Panc1 (cell line): Measurements from ENCODE around the gene NPTX1. TPM values are rescaled to one million over a fixed set of nuclear protein-coding genes. Genes with fewer than 3 reads are reported as not detected.

ENCODE experiments used
- ATAC-seq: fragments of 200-7000 bp; cut with Tn5 transposase; 2 replicates; pipeline ENCODE4 v1.9.1; 2020; ENCODE audit warnings: mild to moderate bottlenecking, moderate library complexity
- BruUV-seq: library from RNA; stranded (reverse); fragments of 400-500 nt; replicated peaks from 2 replicates; lab custom pipeline; 2021; lab: Mats Ljungman, UMichigan
- CTCF ChIA-PET: fragments of 300-600 bp; sonication (Branson Sonifier 250); formaldehyde crosslinking; loops from one replicate; lab custom pipeline; 2022; ENCODE audit warnings: antibody characterized with exemption; lab: Charles Lee
- POLR2A ChIA-PET: fragments of 300-600 bp; sonication (Branson Sonifier 250); formaldehyde crosslinking; loops from one replicate; lab custom pipeline; 2022; ENCODE audit warnings: antibody characterized with exemption; lab: Charles Lee
- DNase-seq: peaks from one replicate; pipeline ENCODE4 v3.0.0-alpha.2; 2010; ENCODE audit warnings: low read depth, low spot score
- H3K27ac ChIP-seq: 2 replicates; pipeline ENCODE4 v1.5.1; 2011; ENCODE audit warnings: mild to moderate bottlenecking, low read length, inconsistent platforms
- H3K27me3 ChIP-seq: fragments of 200-500 bp; sonication (Bioruptor generic); 2 replicates; pipeline ENCODE4 v1.6.0; 2014; ENCODE audit warnings: low read length, inconsistent platforms; ENCODE audit not compliant: control insufficient read depth, insufficient read depth
- H3K36me3 ChIP-seq: fragments of 200-500 bp; sonication (Bioruptor generic); 2 replicates; pipeline ENCODE4 v1.5.1; 2014; ENCODE audit warnings: inconsistent platforms, mild to moderate bottlenecking, low read length, moderate library complexity; ENCODE audit not compliant: control insufficient read depth, insufficient read depth
- H3K4me1 ChIP-seq: 2 replicates; pipeline ENCODE4 v1.5.1; 2011; ENCODE audit warnings: inconsistent platforms, mild to moderate bottlenecking, low read length, moderate library complexity; ENCODE audit not compliant: control insufficient read depth, insufficient read depth
- H3K4me3 ChIP-seq, 2 experiments: 2 replicates each; pipeline ENCODE4 v1.5.1; 2011 to 2012; ENCODE audit warnings: low read depth in 2 of 2, low read length in 2 of 2, mild to moderate bottlenecking in 2 of 2, inconsistent platforms in 1 of 2, moderate library complexity in 1 of 2
- H3K9me3 ChIP-seq: fragments of 200-500 bp; sonication (Bioruptor generic); 2 replicates; pipeline ENCODE4 v1.5.1; 2014; ENCODE audit warnings: low read depth, mild to moderate bottlenecking, inconsistent platforms, low read length, moderate library complexity; ENCODE audit not compliant: control insufficient read depth, insufficient read depth
- POLR2AphosphoS5 ChIP-seq: IDR thresholded peaks from 2 replicates; pipeline ENCODE4 v1.6.1; 2012; ENCODE audit warnings: mild to moderate bottlenecking, low read depth, low read length, moderate library complexity
- SIN3A ChIP-seq: IDR thresholded peaks from 2 replicates; pipeline ENCODE4 v1.6.1; 2012; ENCODE audit warnings: low read depth, mild to moderate bottlenecking, low read length, moderate library complexity, borderline replicate concordance; ENCODE audit not compliant: insufficient read depth
- TCF7L2 ChIP-seq: IDR thresholded peaks from 2 replicates; pipeline ENCODE4 v1.6.1; 2011; ENCODE audit warnings: mild to moderate bottlenecking, low read depth, low read length, inconsistent platforms
- in situ Hi-C: cut with HindIII; loops from 2 replicates; pipeline ENCODE4 v1.10.0; 2016; ENCODE audit warnings: low sequenced_read_pairs, low pct_unique_long_range_greater_than_20kb
- intact Hi-C: fragments of 100-400 bp; cut with micrococcal nuclease; formaldehyde crosslinking; loops from one replicate; pipeline ENCODE4 v1.10.0; 2022; ENCODE audit not compliant: unreplicated experiment
- total RNA-seq: library from RNA; stranded (reverse); gene quantifications from one replicate; pipeline ENCODE4 v1.2.1, GENCODE V29; 2021; ENCODE audit not compliant: unreplicated experiment
- TF ChIP-seq, protein P1 (sequence below), 2 experiments: IDR thresholded peaks; 2 replicates each; pipeline ENCODE4 v1.6.1; 2011 to 2012; ENCODE audit warnings: low read depth in 2 of 2, control low read depth in 1 of 2, low read length in 1 of 2, mild to moderate bottlenecking in 1 of 2, moderate library complexity in 1 of 2; ENCODE audit not compliant: insufficient read depth in 1 of 2
- TF ChIP-seq, protein P2 (sequence below): fragments of 450-650 bp; IDR thresholded peaks from 2 replicates; pipeline ENCODE4 v1.5.1; 2017; ENCODE audit warnings: mild to moderate bottlenecking

The NPTX1 gene
- total RNA-seq, 1 experiment from 2014 or later, result 1.1 TPM

DNA sequence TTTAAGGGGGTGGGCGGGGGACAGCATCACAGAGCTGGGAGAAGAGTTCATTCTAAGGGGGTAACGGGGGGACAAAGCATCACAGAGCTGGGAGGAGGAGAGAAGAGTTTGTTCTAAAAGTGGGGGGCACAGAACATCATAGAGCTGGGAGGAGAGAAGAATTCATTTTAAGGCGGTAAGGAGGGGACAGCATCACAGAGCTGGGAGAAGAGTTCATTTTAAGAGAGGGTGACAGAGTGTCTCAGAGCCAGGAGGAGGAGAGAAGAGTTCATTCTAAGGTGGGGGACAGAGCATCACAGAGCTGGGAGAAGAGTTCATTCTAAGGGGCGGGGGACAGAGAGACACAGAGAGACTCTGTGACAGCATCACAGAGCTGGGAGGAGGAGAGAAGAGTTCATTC, 33.6 kb downstream of the NPTX1 start:
- Histone ChIP-seq H3K27ac (no peak overlapping the region), H3K9me3 (no peaks in the 10 kb centered on the region), H3K27me3 (no peaks in the 10 kb centered on the region), H3K4me3 (no peak overlapping the region), H3K36me3 (no peaks in the 10 kb centered on the region), H3K4me1 (no peaks in the 10 kb centered on the region)
- no peak for ATAC-seq
- TF ChIP-seq SIN3A (no peak), TCF7L2 (no peak)
- TF ChIP-seq, protein P1, sequence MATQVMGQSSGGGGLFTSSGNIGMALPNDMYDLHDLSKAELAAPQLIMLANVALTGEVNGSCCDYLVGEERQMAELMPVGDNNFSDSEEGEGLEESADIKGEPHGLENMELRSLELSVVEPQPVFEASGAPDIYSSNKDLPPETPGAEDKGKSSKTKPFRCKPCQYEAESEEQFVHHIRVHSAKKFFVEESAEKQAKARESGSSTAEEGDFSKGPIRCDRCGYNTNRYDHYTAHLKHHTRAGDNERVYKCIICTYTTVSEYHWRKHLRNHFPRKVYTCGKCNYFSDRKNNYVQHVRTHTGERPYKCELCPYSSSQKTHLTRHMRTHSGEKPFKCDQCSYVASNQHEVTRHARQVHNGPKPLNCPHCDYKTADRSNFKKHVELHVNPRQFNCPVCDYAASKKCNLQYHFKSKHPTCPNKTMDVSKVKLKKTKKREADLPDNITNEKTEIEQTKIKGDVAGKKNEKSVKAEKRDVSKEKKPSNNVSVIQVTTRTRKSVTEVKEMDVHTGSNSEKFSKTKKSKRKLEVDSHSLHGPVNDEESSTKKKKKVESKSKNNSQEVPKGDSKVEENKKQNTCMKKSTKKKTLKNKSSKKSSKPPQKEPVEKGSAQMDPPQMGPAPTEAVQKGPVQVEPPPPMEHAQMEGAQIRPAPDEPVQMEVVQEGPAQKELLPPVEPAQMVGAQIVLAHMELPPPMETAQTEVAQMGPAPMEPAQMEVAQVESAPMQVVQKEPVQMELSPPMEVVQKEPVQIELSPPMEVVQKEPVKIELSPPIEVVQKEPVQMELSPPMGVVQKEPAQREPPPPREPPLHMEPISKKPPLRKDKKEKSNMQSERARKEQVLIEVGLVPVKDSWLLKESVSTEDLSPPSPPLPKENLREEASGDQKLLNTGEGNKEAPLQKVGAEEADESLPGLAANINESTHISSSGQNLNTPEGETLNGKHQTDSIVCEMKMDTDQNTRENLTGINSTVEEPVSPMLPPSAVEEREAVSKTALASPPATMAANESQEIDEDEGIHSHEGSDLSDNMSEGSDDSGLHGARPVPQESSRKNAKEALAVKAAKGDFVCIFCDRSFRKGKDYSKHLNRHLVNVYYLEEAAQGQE (IDR thresholded peaks at IDR 0.05; ENCODE audit: insufficient read depth in 1 of 2, low read depth in 2 of 2, low read length in 1 of 2), result peak in 1 of 2 experiments; percentile 39; a peak in 1 of 4 replicates
- TF ChIP-seq, protein P2, sequence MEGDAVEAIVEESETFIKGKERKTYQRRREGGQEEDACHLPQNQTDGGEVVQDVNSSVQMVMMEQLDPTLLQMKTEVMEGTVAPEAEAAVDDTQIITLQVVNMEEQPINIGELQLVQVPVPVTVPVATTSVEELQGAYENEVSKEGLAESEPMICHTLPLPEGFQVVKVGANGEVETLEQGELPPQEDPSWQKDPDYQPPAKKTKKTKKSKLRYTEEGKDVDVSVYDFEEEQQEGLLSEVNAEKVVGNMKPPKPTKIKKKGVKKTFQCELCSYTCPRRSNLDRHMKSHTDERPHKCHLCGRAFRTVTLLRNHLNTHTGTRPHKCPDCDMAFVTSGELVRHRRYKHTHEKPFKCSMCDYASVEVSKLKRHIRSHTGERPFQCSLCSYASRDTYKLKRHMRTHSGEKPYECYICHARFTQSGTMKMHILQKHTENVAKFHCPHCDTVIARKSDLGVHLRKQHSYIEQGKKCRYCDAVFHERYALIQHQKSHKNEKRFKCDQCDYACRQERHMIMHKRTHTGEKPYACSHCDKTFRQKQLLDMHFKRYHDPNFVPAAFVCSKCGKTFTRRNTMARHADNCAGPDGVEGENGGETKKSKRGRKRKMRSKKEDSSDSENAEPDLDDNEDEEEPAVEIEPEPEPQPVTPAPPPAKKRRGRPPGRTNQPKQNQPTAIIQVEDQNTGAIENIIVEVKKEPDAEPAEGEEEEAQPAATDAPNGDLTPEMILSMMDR, result no peak
- intact Hi-C loops, result no loop called here
- in situ Hi-C loops, result no loop called here
- no peak for DNase-seq
- CTCF ChIA-PET, result no interaction called here
- POLR2A ChIA-PET, result interaction anchor here (0.7 kb wide), 1 partner anchor 53 kb away, joined by 3 read pairs; no protein-coding TSS in a partner anchor
- no TSS peak for BruUV-seq

DNA sequence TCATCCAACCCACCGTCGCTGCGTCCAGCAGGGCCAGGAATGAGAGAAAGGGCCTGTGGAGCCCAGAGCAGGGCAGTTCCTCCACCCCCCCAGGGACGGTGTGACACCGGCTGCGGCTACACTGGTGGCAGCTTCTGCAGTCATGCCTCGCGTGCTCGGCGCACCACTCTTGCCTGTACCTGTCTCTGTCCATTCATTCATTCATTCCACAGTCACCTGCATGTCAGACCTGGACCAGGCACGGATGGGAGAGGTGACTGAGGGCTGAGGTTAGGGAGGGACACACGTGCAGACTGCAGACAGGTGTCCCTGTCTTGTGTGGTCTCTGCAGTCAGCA, 34.1 kb downstream of the NPTX1 start:
- H3K27ac ChIP-seq, result no peak overlapping the region
- BruUV-seq, result no TSS peak
- no peaks in the 10 kb centered on the region for H3K9me3 ChIP-seq
- ATAC-seq (no peak), DNase-seq (no peak)
- intact Hi-C loops (no loop called here), in situ Hi-C loops (no loop called here)
- ChIA-PET CTCF (no interaction called here), POLR2A (no interaction called here)
- no peaks in the 10 kb centered on the region for H3K36me3 ChIP-seq
- TF ChIP-seq POLR2AphosphoS5 (no peak), TCF7L2 (no peak)
- TF ChIP-seq, protein P1 (IDR thresholded peaks at IDR 0.05; ENCODE audit: insufficient read depth in 1 of 2, low read depth in 2 of 2, low read length in 1 of 2), result peak in 1 of 2 experiments; percentile 54; a peak in 1 of 4 replicates
- H3K4me3 ChIP-seq, result no peak overlapping the region
- no peaks in the 10 kb centered on the region for H3K4me1 ChIP-seq
- no peaks in the 10 kb centered on the region for H3K27me3 ChIP-seq
